Measurements from ENCODE around the gene SAPCD2. TPM values are rescaled to one million over a fixed set of nuclear protein-coding genes. Genes with fewer than 3 reads are reported as not detected.

Gene SAPCD2
- total and polyA plus RNA-seq, 11 donors: 0.09 to 2.0 (median 0.20) TPM

Other genes starting within 250 kb of the SAPCD2 start
Only the 30 nearest of the 36 such genes appear.
- 10 to 100 TPM in 3 of 9 donors, 1 to 10 TPM in 6; 6.3 to 14.7 (median 9.1) TPM for gene TRAF2, start 184.0 kb downstream of the SAPCD2 start, total RNA-seq
- gene TRAF2, start 184.0 kb downstream of the SAPCD2 start, polyA plus RNA-seq: 10 to 100 TPM; 10.6 to 28.3 TPM
- 100 to 1,000 TPM; 110 to 388 (median 147) TPM for gene FBXW5, start 125.8 kb downstream of the SAPCD2 start, total RNA-seq
- 100 to 1,000 TPM; 189 to 206 TPM for gene FBXW5, start 125.8 kb downstream of the SAPCD2 start, polyA plus RNA-seq
- gene C8G, start 125.3 kb downstream of the SAPCD2 start, total RNA-seq: 1 to 10 TPM in 7 of 9 donors, not detected in 2; 1.2 to 3.7 (median 1.5) TPM
- 1 to 10 TPM; 1.0 to 3.1 TPM for gene C8G, start 125.3 kb downstream of the SAPCD2 start, polyA plus RNA-seq
- gene LCN12, start 118.3 kb downstream of the SAPCD2 start, total RNA-seq: 10 to 100 TPM in 2 of 9 donors, 1 to 10 TPM in 7; 1.9 to 23.7 (median 6.4) TPM
- 1 to 10 TPM in 1 of 2 donors, under 1 TPM in 1; 0.46 to 3.9 TPM for gene LCN12, start 118.3 kb downstream of the SAPCD2 start, polyA plus RNA-seq
- gene PTGDS, start 93.1 kb downstream of the SAPCD2 start, total RNA-seq: 1,000 to 10,000 TPM; 1,152 to 4,769 (median 3,109) TPM
- gene PTGDS, start 93.1 kb downstream of the SAPCD2 start, polyA plus RNA-seq: 1,000 to 10,000 TPM; 2,982 to 5,295 TPM
- 10 to 100 TPM in 2 of 9 donors, 1 to 10 TPM in 5, under 1 TPM in 2; 0.16 to 14.9 (median 2.7) TPM for gene LCNL1, start 87.6 kb downstream of the SAPCD2 start, total RNA-seq
- 1 to 10 TPM in 1 of 2 donors, under 1 TPM in 1; 0.14 to 5.8 TPM for gene LCNL1, start 87.6 kb downstream of the SAPCD2 start, polyA plus RNA-seq
- gene PAXX, start 78.1 kb downstream of the SAPCD2 start, total RNA-seq: 10 to 100 TPM; 15.0 to 35.3 (median 19.4) TPM
- 10 to 100 TPM; 31.2 to 57.3 TPM for gene PAXX, start 78.1 kb downstream of the SAPCD2 start, polyA plus RNA-seq
- gene CLIC3, start 74.0 kb downstream of the SAPCD2 start, total RNA-seq: 10 to 100 TPM in 1 of 9 donors, 1 to 10 TPM in 8; 1.5 to 16.7 (median 5.0) TPM
- 10 to 100 TPM in 1 of 2 donors, 1 to 10 TPM in 1; 3.9 to 11.3 TPM for gene CLIC3, start 74.0 kb downstream of the SAPCD2 start, polyA plus RNA-seq
- 10 to 100 TPM; 19.1 to 44.3 (median 33.4) TPM for gene ABCA2, start 42.3 kb downstream of the SAPCD2 start, total RNA-seq
- 10 to 100 TPM; 13.1 to 30.6 TPM for gene ABCA2, start 42.3 kb downstream of the SAPCD2 start, polyA plus RNA-seq
- under 1 TPM in 2 of 9 donors, not detected in 7; 0.15 to 0.48 TPM for gene FUT7, start 38.5 kb downstream of the SAPCD2 start, total RNA-seq
- gene FUT7, start 38.5 kb downstream of the SAPCD2 start, polyA plus RNA-seq: under 1 TPM in 1 of 2 donors, not detected in 1; 0.17 TPM
- 100 to 1,000 TPM in 1 of 9 donors, 10 to 100 TPM in 8; 45.1 to 114 (median 55.1) TPM for gene NPDC1, start 24.4 kb downstream of the SAPCD2 start, total RNA-seq
- 10 to 100 TPM; 38.4 to 71.7 TPM for gene NPDC1, start 24.4 kb downstream of the SAPCD2 start, polyA plus RNA-seq
- 1 to 10 TPM in 8 of 9 donors, under 1 TPM in 1; 0.85 to 2.9 (median 1.2) TPM for gene ENTPD2, start 16.5 kb downstream of the SAPCD2 start, total RNA-seq
- 1 to 10 TPM in 1 of 2 donors, under 1 TPM in 1; 0.50 to 1.2 TPM for gene ENTPD2, start 16.5 kb downstream of the SAPCD2 start, polyA plus RNA-seq
- 10 to 100 TPM in 4 of 9 donors, 1 to 10 TPM in 5; 5.9 to 15.1 (median 9.4) TPM for gene UAP1L1, start 7.0 kb upstream of the SAPCD2 start, total RNA-seq
- gene UAP1L1, start 7.0 kb upstream of the SAPCD2 start, polyA plus RNA-seq: 10 to 100 TPM in 1 of 2 donors, 1 to 10 TPM in 1; 3.9 to 12.4 TPM
- gene MAN1B1, start 16.4 kb upstream of the SAPCD2 start, total RNA-seq: 10 to 100 TPM; 17.6 to 40.6 (median 21.7) TPM
- gene MAN1B1, start 16.4 kb upstream of the SAPCD2 start, polyA plus RNA-seq: 10 to 100 TPM; 26.7 to 29.5 TPM
- gene DPP7, start 44.2 kb upstream of the SAPCD2 start, total RNA-seq: 100 to 1,000 TPM in 8 of 9 donors, 10 to 100 TPM in 1; 96.6 to 137 (median 119) TPM
- 100 to 1,000 TPM; 112 to 260 TPM for gene DPP7, start 44.2 kb upstream of the SAPCD2 start, polyA plus RNA-seq
- not detected for gene GRIN1, start 68.6 kb upstream of the SAPCD2 start, total RNA-seq
- under 1 TPM in 1 of 2 donors, not detected in 1; 0.10 TPM for gene GRIN1, start 68.6 kb upstream of the SAPCD2 start, polyA plus RNA-seq
- gene LRRC26, start 99.5 kb upstream of the SAPCD2 start, total RNA-seq: not detected
- gene LRRC26, start 99.5 kb upstream of the SAPCD2 start, polyA plus RNA-seq: not detected
- gene TMEM210, start 101.5 kb upstream of the SAPCD2 start, total RNA-seq: not detected
- gene TMEM210, start 101.5 kb upstream of the SAPCD2 start, polyA plus RNA-seq: not detected
- gene ANAPC2, start 118.0 kb upstream of the SAPCD2 start, total RNA-seq: 10 to 100 TPM; 14.3 to 35.9 (median 28.9) TPM
- 10 to 100 TPM; 26.6 to 33.4 TPM for gene ANAPC2, start 118.0 kb upstream of the SAPCD2 start, polyA plus RNA-seq
- gene SSNA1, start 118.1 kb upstream of the SAPCD2 start, total RNA-seq: 100 to 1,000 TPM in 2 of 9 donors, 10 to 100 TPM in 7; 46.0 to 123 (median 59.9) TPM
- gene SSNA1, start 118.1 kb upstream of the SAPCD2 start, polyA plus RNA-seq: 100 to 1,000 TPM; 120 to 161 TPM
- 10 to 100 TPM; 11.5 to 18.0 (median 16.6) TPM for gene TPRN, start 130.2 kb upstream of the SAPCD2 start, total RNA-seq
- gene TPRN, start 130.2 kb upstream of the SAPCD2 start, polyA plus RNA-seq: 10 to 100 TPM; 12.5 to 16.7 TPM
- 10 to 100 TPM; 30.8 to 43.7 (median 39.9) TPM for gene TMEM203, start 135.1 kb upstream of the SAPCD2 start, total RNA-seq
- gene TMEM203, start 135.1 kb upstream of the SAPCD2 start, polyA plus RNA-seq: 10 to 100 TPM; 49.8 to 52.0 TPM
- 1 to 10 TPM; 4.5 to 9.6 (median 6.1) TPM for gene NDOR1, start 135.1 kb upstream of the SAPCD2 start, total RNA-seq
- 1 to 10 TPM; 6.2 to 9.2 TPM for gene NDOR1, start 135.1 kb upstream of the SAPCD2 start, polyA plus RNA-seq
- 10 to 100 TPM in 7 of 9 donors, 1 to 10 TPM in 2; 6.9 to 34.1 (median 22.5) TPM for gene RNF208, start 151.7 kb upstream of the SAPCD2 start, total RNA-seq
- 10 to 100 TPM in 1 of 2 donors, 1 to 10 TPM in 1; 9.3 to 72.7 TPM for gene RNF208, start 151.7 kb upstream of the SAPCD2 start, polyA plus RNA-seq
- gene CYSRT1, start 154.6 kb upstream of the SAPCD2 start, total RNA-seq: under 1 TPM in 6 of 9 donors, not detected in 3; 0.22 to 0.61 (median 0.29) TPM
- under 1 TPM; 0.14 to 0.27 TPM for gene CYSRT1, start 154.6 kb upstream of the SAPCD2 start, polyA plus RNA-seq
- not detected for gene RNF224, start 156.9 kb upstream of the SAPCD2 start, total RNA-seq
- gene RNF224, start 156.9 kb upstream of the SAPCD2 start, polyA plus RNA-seq: not detected
- not detected for gene SLC34A3, start 160.3 kb upstream of the SAPCD2 start, total RNA-seq
- gene SLC34A3, start 160.3 kb upstream of the SAPCD2 start, polyA plus RNA-seq: not detected
- 100 to 1,000 TPM; 244 to 769 (median 456) TPM for gene TUBB4B, start 170.7 kb upstream of the SAPCD2 start, total RNA-seq
- 100 to 1,000 TPM; 705 to 900 TPM for gene TUBB4B, start 170.7 kb upstream of the SAPCD2 start, polyA plus RNA-seq
- under 1 TPM in 2 of 9 donors, not detected in 7; 0.23 to 0.31 TPM for gene STPG3, start 180.7 kb upstream of the SAPCD2 start, total RNA-seq
- gene STPG3, start 180.7 kb upstream of the SAPCD2 start, polyA plus RNA-seq: under 1 TPM in 1 of 2 donors, not detected in 1; 0.61 TPM
- 10 to 100 TPM; 32.5 to 55.5 (median 38.1) TPM for gene NELFB, start 184.8 kb upstream of the SAPCD2 start, total RNA-seq
- gene NELFB, start 184.8 kb upstream of the SAPCD2 start, polyA plus RNA-seq: 10 to 100 TPM; 31.4 to 77.8 TPM